Measurements from ENCODE around the gene KIAA0408.

KIAA0408 gene

GRCh38 chr6:127458817-127459216 is 372 bp downstream of the KIAA0408 start:
- DNase-seq (ENCODE audit: low spot score): no peak
- in situ Hi-C loops (cut with MboI; ENCODE audit: low sequenced_read_pairs, unreplicated experiment): no loop called here
- TF ChIP-seq, protein P1, sequence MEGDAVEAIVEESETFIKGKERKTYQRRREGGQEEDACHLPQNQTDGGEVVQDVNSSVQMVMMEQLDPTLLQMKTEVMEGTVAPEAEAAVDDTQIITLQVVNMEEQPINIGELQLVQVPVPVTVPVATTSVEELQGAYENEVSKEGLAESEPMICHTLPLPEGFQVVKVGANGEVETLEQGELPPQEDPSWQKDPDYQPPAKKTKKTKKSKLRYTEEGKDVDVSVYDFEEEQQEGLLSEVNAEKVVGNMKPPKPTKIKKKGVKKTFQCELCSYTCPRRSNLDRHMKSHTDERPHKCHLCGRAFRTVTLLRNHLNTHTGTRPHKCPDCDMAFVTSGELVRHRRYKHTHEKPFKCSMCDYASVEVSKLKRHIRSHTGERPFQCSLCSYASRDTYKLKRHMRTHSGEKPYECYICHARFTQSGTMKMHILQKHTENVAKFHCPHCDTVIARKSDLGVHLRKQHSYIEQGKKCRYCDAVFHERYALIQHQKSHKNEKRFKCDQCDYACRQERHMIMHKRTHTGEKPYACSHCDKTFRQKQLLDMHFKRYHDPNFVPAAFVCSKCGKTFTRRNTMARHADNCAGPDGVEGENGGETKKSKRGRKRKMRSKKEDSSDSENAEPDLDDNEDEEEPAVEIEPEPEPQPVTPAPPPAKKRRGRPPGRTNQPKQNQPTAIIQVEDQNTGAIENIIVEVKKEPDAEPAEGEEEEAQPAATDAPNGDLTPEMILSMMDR (IDR thresholded peaks at IDR 0.05; ENCODE audit: borderline replicate concordance, control extremely low read depth, extremely low read depth, insufficient read depth, missing control alignments): no peak

DNA sequence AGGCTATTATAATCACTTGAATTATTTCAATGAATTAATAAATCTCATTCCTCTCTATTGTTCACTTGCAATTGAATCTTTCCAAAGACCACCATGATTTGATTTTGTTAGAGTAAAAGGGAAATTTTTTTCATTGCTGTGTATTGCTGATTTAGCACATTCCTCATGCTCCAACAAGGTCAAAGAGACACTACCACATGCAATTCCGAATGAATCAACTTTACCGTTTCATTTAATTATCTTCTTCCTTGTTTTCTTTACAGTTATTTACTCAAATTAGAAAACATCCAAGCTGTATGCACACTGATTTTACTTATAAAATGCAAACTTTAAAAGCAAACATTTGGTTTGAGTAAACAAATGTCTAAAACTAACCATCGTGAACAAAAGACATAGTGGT is 967 bp downstream of the KIAA0408 start:
- DNase-seq (ENCODE audit: low spot score): no peak
- TF ChIP-seq, protein P1 (IDR thresholded peaks at IDR 0.05; ENCODE audit: borderline replicate concordance, control extremely low read depth, extremely low read depth, insufficient read depth, missing control alignments): no peak
- in situ Hi-C loops (cut with MboI; ENCODE audit: low sequenced_read_pairs, unreplicated experiment): no loop called here

DNA sequence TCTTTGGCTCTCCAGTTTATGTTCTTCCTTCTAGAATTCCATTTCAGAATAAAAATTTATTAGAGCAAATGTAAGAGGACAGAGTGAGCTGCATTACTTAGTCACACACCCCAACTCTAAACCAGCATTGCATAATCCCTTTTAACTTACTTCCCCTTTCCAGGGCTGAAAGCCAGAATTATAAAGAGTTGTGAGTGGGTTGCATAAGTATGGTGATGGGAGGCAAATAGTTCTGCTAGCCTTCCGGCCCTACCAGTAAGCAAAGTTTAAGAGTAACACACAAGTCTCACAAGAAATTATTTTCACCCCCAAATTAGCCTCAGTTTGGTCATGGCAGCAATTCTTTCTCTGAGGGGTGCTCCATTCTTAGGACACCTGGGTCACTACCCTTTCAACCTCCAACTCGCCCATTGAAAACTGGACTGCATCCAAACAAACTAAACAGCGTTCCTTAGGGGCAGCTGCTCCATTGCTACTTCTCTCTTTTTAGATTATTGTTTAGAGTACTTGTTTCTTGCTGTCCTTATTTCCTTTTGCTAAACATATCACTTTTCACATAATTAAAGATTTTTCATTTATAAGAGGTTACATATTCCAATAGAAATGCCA is 1.6 kb downstream of the KIAA0408 start:
- no peak for DNase-seq (ENCODE audit: low spot score)

GRCh38 chr6:127456465-127456864 is 2.7 kb downstream of the KIAA0408 start:
- in situ Hi-C loops (cut with MboI; ENCODE audit: low sequenced_read_pairs, unreplicated experiment): no loop called here
- DNase-seq (ENCODE audit: low spot score): no peak
- TF ChIP-seq, protein P1 (IDR thresholded peaks at IDR 0.05; ENCODE audit: borderline replicate concordance, control extremely low read depth, extremely low read depth, insufficient read depth, missing control alignments): no peak

More for the DNA sequence above, 1.6 kb downstream of the KIAA0408 start:
- TF ChIP-seq, protein P1 (IDR thresholded peaks at IDR 0.05; ENCODE audit: borderline replicate concordance, control extremely low read depth, extremely low read depth, insufficient read depth, missing control alignments): no peak
- in situ Hi-C loops (cut with MboI; ENCODE audit: low sequenced_read_pairs, unreplicated experiment): no loop called here

- TF ChIP-seq, protein P1 (IDR thresholded peaks at IDR 0.05; ENCODE audit: borderline replicate concordance, control extremely low read depth, extremely low read depth, insufficient read depth, missing control alignments): no peak
- in situ Hi-C loops (cut with MboI; ENCODE audit: low sequenced_read_pairs, unreplicated experiment): no loop called here
- DNase-seq (ENCODE audit: low spot score): no peak
Observed at GRCh38 chr6:127453845-127454619, 5.2 kb downstream of the KIAA0408 start.

GRCh38 chr6:127452803-127453202 is 6.4 kb downstream of the KIAA0408 start:
- no peak for DNase-seq (ENCODE audit: low spot score)
- TF ChIP-seq, protein P1 (IDR thresholded peaks at IDR 0.05; ENCODE audit: borderline replicate concordance, control extremely low read depth, extremely low read depth, insufficient read depth, missing control alignments): no peak
- in situ Hi-C loops (cut with MboI; ENCODE audit: low sequenced_read_pairs, unreplicated experiment): no loop called here

Data from GM13976 (cell line).